ENCODE measurements around the gene PTTG1. TPM values are rescaled to one million over a fixed set of nuclear protein-coding genes. Genes with fewer than 3 reads are reported as not detected.

The PTTG1 gene
- total and polyA plus RNA-seq, 4 experiments from 2014 or later, result 9.2 to 20.2 (median 15.8) TPM

GRCh38 chr5:160397492-160397891, 24.2 kb upstream of the PTTG1 start:
- Mint-ChIP-seq H3K4me1 (peaks cover 12 to 19% (median 17%) of the 10 kb centered on the region in 4 donors), H3K36me3 (peaks cover 3 to 11% of the 10 kb centered on the region in 2 donors), H3K27me3 (no peaks in the 10 kb centered on the region), H3K9me3 (no peaks in the 10 kb centered on the region), H3K4me3 (no peak overlapping the region), H3K27ac (no peak overlapping the region)
- Histone ChIP-seq H3K27ac (ENCODE audit: low read depth, low read length) (no peak overlapping the region), H3K36me3 (ENCODE audit: insufficient read depth, low read length) (peaks cover 7% of the 10 kb centered on the region), H3K9me3 (ENCODE audit: control insufficient read depth in 1 of 2, low read length in 2 of 2) (no peaks in the 10 kb centered on the region), H3K4me3 (ENCODE audit: low read length in 2 of 2) (no peak overlapping the region), H3K4me1 (ENCODE audit: insufficient read depth, low read length) (peaks cover 11% of the 10 kb centered on the region), H3K27me3 (ENCODE audit: insufficient read depth, low read length) (no peaks in the 10 kb centered on the region)
- ChIA-PET POLR2A (ENCODE audit: partially characterized antibody) (no interaction called here), CTCF (ENCODE audit: partially characterized antibody) (no interaction called here)
- intact Hi-C loops (cut with micrococcal nuclease), result no loop called here
- DNase-seq, result no peak

GRCh38 chr5:160398806-160399205, 22.8 kb upstream of the PTTG1 start:
- no peaks in the 10 kb centered on the region for H3K9me3 Mint-ChIP-seq
- no peak overlapping the region for H3K4me3 ChIP-seq (ENCODE audit: low read length in 2 of 2)
- no peaks in the 10 kb centered on the region for H3K27me3 ChIP-seq (ENCODE audit: insufficient read depth, low read length)
- intact Hi-C loops (cut with micrococcal nuclease), result no loop called here
- H3K36me3 ChIP-seq (ENCODE audit: insufficient read depth, low read length), result peaks cover 14% of the 10 kb centered on the region
- no peaks in the 10 kb centered on the region for H3K9me3 ChIP-seq (ENCODE audit: control insufficient read depth in 1 of 2, low read length in 2 of 2)
- CTCF ChIA-PET (ENCODE audit: partially characterized antibody), result interaction anchor here (1.0 to 1.3 kb wide), 2 partner anchors 8 to 377 kb away, joined by 3 to 7 read pairs; no protein-coding TSS in a partner anchor
- peaks cover 11 to 21% of the 10 kb centered on the region in 2 donors for H3K36me3 Mint-ChIP-seq
- peaks cover 12 to 19% (median 17%) of the 10 kb centered on the region in 4 donors for H3K4me1 Mint-ChIP-seq
- H3K4me3 Mint-ChIP-seq, result peak overlapping the region; percentile 90 to 97 (median 93)
- POLR2A ChIA-PET (ENCODE audit: partially characterized antibody), result no interaction called here
- H3K27ac Mint-ChIP-seq, result peak overlapping the region in 1 of 7 donors; percentile 0
- peaks cover 11% of the 10 kb centered on the region for H3K4me1 ChIP-seq (ENCODE audit: insufficient read depth, low read length)
- H3K27ac ChIP-seq (ENCODE audit: low read depth, low read length), result no peak overlapping the region
- DNase-seq, result no peak
- no peaks in the 10 kb centered on the region for H3K27me3 Mint-ChIP-seq

GRCh38 chr5:160399402-160400353, 22.0 kb upstream of the PTTG1 start, which contains the start of gene FAM200C:
FAM200C (minus strand) TSS chr5:160400054; CDS start chr5:160395490, 4,564 bp downstream.
- H3K4me1 Mint-ChIP-seq, result peaks cover 12 to 19% (median 17%) of the 10 kb centered on the region in 4 donors

GRCh38 chr5:160418561-160419457, 2.8 kb upstream of the PTTG1 start, which contains the start of gene SLU7:
SLU7 (minus strand) TSS chr5:160419081; CDS start chr5:160415294, 3,787 bp downstream.
- CTCF ChIA-PET (ENCODE audit: partially characterized antibody), result interaction anchor here (0.9 to 16.2 kb wide), 6 partner anchors 12 to 89 kb away, joined by 3 to 239 read pairs (median 4); no protein-coding TSS in a partner anchor
- intact Hi-C loops (cut with micrococcal nuclease), result loop anchor here (1.0 to 5.0 kb wide), 4 partner anchors 18 to 1212 kb away; partner anchors contain the start of genes FAM200C, PWWP2A, RNF145 and TTC1
- peaks cover 46 to 84% (median 61%) of the 10 kb centered on the region in 4 donors for H3K4me1 Mint-ChIP-seq
- H3K9me3 ChIP-seq (ENCODE audit: control insufficient read depth in 1 of 2, low read length in 2 of 2), result no peaks in the 10 kb centered on the region
- H3K4me3 Mint-ChIP-seq, result peak within 1 kb of the TSS; percentile 93 to 100 (median 96)
- H3K27ac Mint-ChIP-seq, result peak within 1 kb of the TSS; percentile 96 to 99 (median 98)
- peak; percentile 91 to 92 (median 92) for DNase-seq
- POLR2A ChIA-PET (ENCODE audit: partially characterized antibody), result interaction anchor here (0.5 to 4.1 kb wide), 17 partner anchors 11 to 1691 kb away, joined by 3 to 32 read pairs (median 4); partner anchors contain the start of genes PWWP2A and TTC1
- peaks cover 0 to 2% (median 0%) of the 10 kb centered on the region in 8 donors for H3K9me3 Mint-ChIP-seq
- H3K4me1 ChIP-seq (ENCODE audit: insufficient read depth, low read length), result peaks cover 61% of the 10 kb centered on the region
- peak within 1 kb of the TSS; percentile 80 to 85 for H3K4me3 ChIP-seq (ENCODE audit: low read length in 2 of 2)
- H3K27ac ChIP-seq (ENCODE audit: low read depth, low read length), result peak within 1 kb of the TSS; percentile 98
- H3K27me3 Mint-ChIP-seq, result no peaks in the 10 kb centered on the region
- peaks cover 14 to 26% of the 10 kb centered on the region in 2 donors for H3K36me3 Mint-ChIP-seq
- H3K36me3 ChIP-seq (ENCODE audit: insufficient read depth, low read length), result peaks cover 8% of the 10 kb centered on the region
- H3K27me3 ChIP-seq (ENCODE audit: insufficient read depth, low read length), result no peaks in the 10 kb centered on the region

More at GRCh38 chr5:160399402-160400353, 22.0 kb upstream of the PTTG1 start, which contains the start of gene FAM200C:
- intact Hi-C loops (cut with micrococcal nuclease), result loop anchor here (2.0 kb wide), 1 partner anchor 19 kb away; the partner anchor contains the start of gene SLU7
- Histone ChIP-seq H3K27ac (ENCODE audit: low read depth, low read length) (peak within 1 kb of the TSS; percentile 54), H3K4me3 (ENCODE audit: low read length in 2 of 2) (peak within 1 kb of the TSS; percentile 67 to 71), H3K36me3 (ENCODE audit: insufficient read depth, low read length) (peaks cover 23% of the 10 kb centered on the region), H3K4me1 (ENCODE audit: insufficient read depth, low read length) (peaks cover 11% of the 10 kb centered on the region), H3K9me3 (ENCODE audit: control insufficient read depth in 1 of 2, low read length in 2 of 2) (no peaks in the 10 kb centered on the region), H3K27me3 (ENCODE audit: insufficient read depth, low read length) (no peaks in the 10 kb centered on the region)
- H3K9me3 Mint-ChIP-seq, result no peaks in the 10 kb centered on the region
- peaks cover 18 to 30% of the 10 kb centered on the region in 2 donors for H3K36me3 Mint-ChIP-seq
- H3K4me3 Mint-ChIP-seq, result peak within 1 kb of the TSS; percentile 90 to 97 (median 93)
- H3K27me3 Mint-ChIP-seq, result no peaks in the 10 kb centered on the region
- ChIA-PET POLR2A (ENCODE audit: partially characterized antibody) (interaction anchor here (1.1 to 1.4 kb wide), 2 partner anchors 20 to 24 kb away, joined by 4 read pairs; partner anchors contain the start of gene SLU7), CTCF (ENCODE audit: partially characterized antibody) (interaction anchor here (1.0 to 1.3 kb wide), 2 partner anchors 9 to 378 kb away, joined by 3 to 7 read pairs; no protein-coding TSS in a partner anchor)
- DNase-seq, result peak; percentile 58 to 65 (median 63)
- H3K27ac Mint-ChIP-seq, result peak within 1 kb of the TSS; percentile 65 to 95 (median 83)

- H3K9me3 Mint-ChIP-seq, result peaks cover 0 to 2% (median 0%) of the 10 kb centered on the region in 8 donors
- H3K27ac ChIP-seq (ENCODE audit: low read depth, low read length), result peak overlapping the region; percentile 98
- H3K36me3 ChIP-seq (ENCODE audit: insufficient read depth, low read length), result peaks cover 7% of the 10 kb centered on the region
- H3K36me3 Mint-ChIP-seq, result peaks cover 14 to 24% of the 10 kb centered on the region in 2 donors
- H3K4me1 ChIP-seq (ENCODE audit: insufficient read depth, low read length), result peaks cover 70% of the 10 kb centered on the region
- H3K9me3 ChIP-seq (ENCODE audit: control insufficient read depth in 1 of 2, low read length in 2 of 2), result no peaks in the 10 kb centered on the region
- H3K27me3 ChIP-seq (ENCODE audit: insufficient read depth, low read length), result no peaks in the 10 kb centered on the region
- intact Hi-C loops (cut with micrococcal nuclease), result loop anchor here (1.0 to 5.0 kb wide), 6 partner anchors 19 to 1212 kb away; partner anchors contain the start of genes FAM200C, PWWP2A, RNF145 and TTC1
- ChIA-PET CTCF (ENCODE audit: partially characterized antibody) (interaction anchor here (0.9 to 16.2 kb wide), 5 partner anchors 15 to 88 kb away, joined by 3 to 239 read pairs (median 4); no protein-coding TSS in a partner anchor), POLR2A (ENCODE audit: partially characterized antibody) (interaction anchor here (0.6 to 4.1 kb wide), 15 partner anchors 11 to 1692 kb away, joined by 3 to 32 read pairs (median 4); partner anchors contain the start of gene TTC1)
- H3K27ac Mint-ChIP-seq, result peak overlapping the region; percentile 96 to 99 (median 98)
- DNase-seq, result no peak
- H3K4me3 Mint-ChIP-seq, result peak overlapping the region; percentile 93 to 100 (median 96)
- peak overlapping the region; percentile 80 to 85 for H3K4me3 ChIP-seq (ENCODE audit: low read length in 2 of 2)
- H3K4me1 Mint-ChIP-seq, result peaks cover 55 to 92% (median 69%) of the 10 kb centered on the region in 4 donors
- no peaks in the 10 kb centered on the region for H3K27me3 Mint-ChIP-seq
These were observed 2.0 kb upstream of the PTTG1 start for GRCh38 chr5:160419458-160420330.

Data from CD4-positive, alpha-beta memory T cell (primary cell).